Activated CD8-positive, alpha-beta T cell treated with anti-CD3 and anti-CD28 coated beads for 36 hours (primary cell): ENCODE data around the gene SNAPC1. TPM values are rescaled to one million over a fixed set of nuclear protein-coding genes. Genes with fewer than 3 reads are reported as not detected.
A peak's percentile ranks its signal among the peaks of the same experiment; 100 is the strongest.

Experiments
- ATAC-seq: fragments of 200-7000 bp; cut with Tn5 transposase; one replicate; pipeline ENCODE4 v1.10.0; 2021; ENCODE audit warnings: mild to moderate bottlenecking, moderate library complexity
- CTCF ChIA-PET: fragments of 350-600 bp; sonication (Branson Sonifier 250); formaldehyde crosslinking; loops from one replicate; lab custom pipeline; 2021; ENCODE audit warnings: antibody characterized with exemption; lab: Charles Lee
- POLR2A ChIA-PET: fragments of 350-600 bp; sonication (Branson Sonifier 250); formaldehyde crosslinking; loops from one replicate; lab custom pipeline; 2021; ENCODE audit warnings: antibody characterized with exemption; lab: Charles Lee
- DNase-seq: peaks from one replicate; pipeline ENCODE4 v3.0.0-alpha.2; 2020
- H3K27ac Mint-ChIP-seq: one replicate; pipeline ENCODE4 v1.8.0; 2021; ENCODE audit warnings: mild to moderate bottlenecking, mixed read lengths
- H3K27me3 Mint-ChIP-seq: one replicate; pipeline ENCODE4 v1.8.0; 2021; ENCODE audit warnings: mixed read lengths
- H3K36me3 Mint-ChIP-seq: one replicate; pipeline ENCODE4 v1.8.0; 2021; ENCODE audit warnings: low read depth, mixed read lengths
- H3K4me1 Mint-ChIP-seq: one replicate; pipeline ENCODE4 v1.8.0; 2021; ENCODE audit warnings: low read depth, mixed read lengths
- H3K4me3 Mint-ChIP-seq: one replicate; pipeline ENCODE4 v1.8.0; 2021; ENCODE audit warnings: mild to moderate bottlenecking, moderate library complexity, mixed read lengths
- H3K9me3 Mint-ChIP-seq: one replicate; pipeline ENCODE4 v1.8.0; 2021; ENCODE audit warnings: mixed read lengths
- CTCF ChIP-seq: fragments of 200-600 bp; IDR thresholded peaks from one replicate; pipeline ENCODE4 v1.8.0; 2022; ENCODE audit warnings: antibody characterized with exemption, mild to moderate bottlenecking
- intact Hi-C: fragments of 100-400 bp; cut with micrococcal nuclease; formaldehyde crosslinking; loops from one replicate; pipeline ENCODE4 v1.10.0; 2022
- total RNA-seq, 2 experiments: library from RNA; stranded (reverse); gene quantifications; one replicate each; pipeline ENCODE4 v1.2.3, GENCODE V29; 2021

SNAPC1 gene
- total RNA-seq, 2 experiments from 2014 or later: 11.4 to 11.6 TPM

- ATAC-seq (peak; percentile 72), DNase-seq (no peak)
- POLR2A ChIA-PET: interaction anchor here (0.7 to 3.1 kb wide), 7 partner anchors 8 to 244 kb away, joined by 3 to 8 read pairs (median 4); no protein-coding TSS in a partner anchor
- Mint-ChIP-seq H3K36me3 (peaks cover 40% of the 10 kb centered on the region), H3K4me3 (peak overlapping the region; percentile 48), H3K4me1 (peaks cover 78% of the 10 kb centered on the region), H3K9me3 (no peaks in the 10 kb centered on the region), H3K27ac (peak overlapping the region; percentile 77), H3K27me3 (no peaks in the 10 kb centered on the region)
- TF ChIP-seq CTCF: no peak
- CTCF ChIA-PET: interaction anchor here (0.7 to 2.7 kb wide), 19 partner anchors 9 to 457 kb away, joined by 3 to 10 read pairs (median 4); no protein-coding TSS in a partner anchor
- intact Hi-C loops: no loop called here
These were observed 42.6 kb upstream of the SNAPC1 start for GRCh38 chr14:61719344-61720293.

- H3K36me3 Mint-ChIP-seq: peaks cover 43% of the 10 kb centered on the region
- H3K4me1 Mint-ChIP-seq: peaks cover 75% of the 10 kb centered on the region
- ChIA-PET POLR2A (interaction anchor here (0.7 to 3.1 kb wide), 7 partner anchors 9 to 244 kb away, joined by 3 to 8 read pairs (median 4); no protein-coding TSS in a partner anchor), CTCF (interaction anchor here (0.8 to 2.7 kb wide), 17 partner anchors 9 to 258 kb away, joined by 3 to 10 read pairs (median 4); no protein-coding TSS in a partner anchor)
- no peak for DNase-seq
- H3K4me3 Mint-ChIP-seq: peak overlapping the region; percentile 48
- H3K27ac Mint-ChIP-seq: peak overlapping the region; percentile 77
- no peaks in the 10 kb centered on the region for H3K27me3 Mint-ChIP-seq
- intact Hi-C loops: no loop called here
- ATAC-seq: no peak
- TF ChIP-seq CTCF: no peak
- no peaks in the 10 kb centered on the region for H3K9me3 Mint-ChIP-seq
These were observed 41.9 kb upstream of the SNAPC1 start for GRCh38 chr14:61720294-61720661.

GRCh38 chr14:61720741-61721140 is 41.5 kb upstream of the SNAPC1 start:
- Mint-ChIP-seq H3K27ac (peak overlapping the region; percentile 61), H3K27me3 (no peaks in the 10 kb centered on the region), H3K4me1 (peaks cover 74% of the 10 kb centered on the region), H3K36me3 (peaks cover 46% of the 10 kb centered on the region), H3K9me3 (no peaks in the 10 kb centered on the region), H3K4me3 (no peak overlapping the region)
- POLR2A ChIA-PET: interaction anchor here (0.8 to 3.1 kb wide), 6 partner anchors 9 to 237 kb away, joined by 3 to 8 read pairs (median 4); no protein-coding TSS in a partner anchor
- intact Hi-C loops: no loop called here
- CTCF ChIA-PET: interaction anchor here (0.8 to 2.7 kb wide), 13 partner anchors 8 to 251 kb away, joined by 3 to 10 read pairs (median 4); no protein-coding TSS in a partner anchor
- no peak for TF ChIP-seq CTCF
- DNase-seq (no peak), ATAC-seq (no peak)

GRCh38 chr14:61724133-61724532 is 38.1 kb upstream of the SNAPC1 start:
- Mint-ChIP-seq H3K4me3 (no peak overlapping the region), H3K27me3 (no peaks in the 10 kb centered on the region)
- intact Hi-C loops: no loop called here

More at GRCh38 chr14:61724133-61724532, 38.1 kb upstream of the SNAPC1 start:
- peaks cover 68% of the 10 kb centered on the region for H3K4me1 Mint-ChIP-seq
- POLR2A ChIA-PET: no interaction called here
- no peak for ATAC-seq
- H3K9me3 Mint-ChIP-seq: no peaks in the 10 kb centered on the region
- TF ChIP-seq CTCF: no peak
- H3K36me3 Mint-ChIP-seq: peaks cover 77% of the 10 kb centered on the region
- CTCF ChIA-PET: no interaction called here
- H3K27ac Mint-ChIP-seq: no peak overlapping the region
- no peak for DNase-seq
